Measurements from ENCODE around the gene NDUFS1.
"Not testable (repeated sequence)": the region's sequence is repeated elsewhere in the genome, so short reads cannot be mapped to it uniquely, and the experiment has no call there.

The NDUFS1 gene

GRCh38 chr2:206159346-206160124 is at the start of gene NDUFS1, which contains the start of gene EEF1B2:
TSS of gene NDUFS1 (minus strand) at chr2:206159444. CDS start at chr2:206153678, 5,766 bp downstream.
TSS of gene EEF1B2 (plus strand) at chr2:206159895. CDS start at chr2:206159980, 85 bp downstream.
- Histone ChIP-seq H3K9ac (ENCODE audit: low read length) (peak within 1 kb of the TSS; percentile 94), H3K27ac (ENCODE audit: low read depth, low read length) (peak within 1 kb of the TSS; percentile 83), H3K36me3 (ENCODE audit: control insufficient read depth, insufficient read depth, low read length) (peaks cover 39% of the 10 kb centered on the region), H3K9me3 (ENCODE audit: control insufficient read depth, insufficient read depth, low read depth, low read length) (no peaks in the 10 kb centered on the region), H3K27me3 (ENCODE audit: control insufficient read depth, insufficient read depth, low read length) (no peaks in the 10 kb centered on the region), H3K4me1 (ENCODE audit: control insufficient read depth, insufficient read depth, low read length) (peaks cover 8% of the 10 kb centered on the region), H3K4me3 (ENCODE audit: low read depth, low read length) (peak within 1 kb of the TSS; percentile 91)

GRCh38 chr2:206208900-206209299 is 49.7 kb upstream of the NDUFS1 start:
- no peaks in the 10 kb centered on the region for H3K9me3 ChIP-seq (ENCODE audit: control insufficient read depth, insufficient read depth, low read depth, low read length)
- no peaks in the 10 kb centered on the region for H3K36me3 ChIP-seq (ENCODE audit: control insufficient read depth, insufficient read depth, low read length)
- H3K27me3 ChIP-seq (ENCODE audit: control insufficient read depth, insufficient read depth, low read length) = no peaks in the 10 kb centered on the region
- peaks cover 27% of the 10 kb centered on the region for H3K4me1 ChIP-seq (ENCODE audit: control insufficient read depth, insufficient read depth, low read length)
- H3K27ac ChIP-seq (ENCODE audit: low read depth, low read length) = no peak overlapping the region
- no peak overlapping the region for H3K4me3 ChIP-seq (ENCODE audit: low read depth, low read length)
- H3K9ac ChIP-seq (ENCODE audit: low read length) = no peak overlapping the region

DNA sequence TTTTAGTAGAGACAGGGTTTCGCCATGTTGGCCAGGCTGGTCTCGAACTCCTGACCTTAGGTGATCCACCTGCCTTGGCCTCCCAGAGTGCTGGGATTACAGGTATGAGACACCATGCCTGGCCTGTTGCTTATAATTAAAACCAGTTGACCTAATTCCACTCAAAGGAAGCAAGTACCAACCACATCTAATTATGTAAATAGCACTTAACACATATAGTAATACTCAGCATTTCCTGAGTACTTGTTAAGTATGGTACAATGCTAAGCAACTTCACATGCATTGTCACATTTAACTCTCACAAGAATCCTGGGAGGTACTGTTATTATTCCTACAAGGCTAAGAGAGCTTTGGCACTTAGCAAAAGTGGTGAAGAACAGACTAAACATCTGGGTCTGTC is 48.1 kb upstream of the NDUFS1 start:
- H3K9me3 ChIP-seq (ENCODE audit: control insufficient read depth, insufficient read depth, low read depth, low read length); H3K9ac ChIP-seq (ENCODE audit: low read length); H3K27ac ChIP-seq (ENCODE audit: low read depth, low read length); H3K27me3 ChIP-seq (ENCODE audit: control insufficient read depth, insufficient read depth, low read length); H3K4me3 ChIP-seq (ENCODE audit: low read depth, low read length); H3K36me3 ChIP-seq (ENCODE audit: control insufficient read depth, insufficient read depth, low read length): not testable (repeated sequence)
- H3K4me1 ChIP-seq (ENCODE audit: control insufficient read depth, insufficient read depth, low read length) = peaks cover 13% of the 10 kb centered on the region

DNA sequence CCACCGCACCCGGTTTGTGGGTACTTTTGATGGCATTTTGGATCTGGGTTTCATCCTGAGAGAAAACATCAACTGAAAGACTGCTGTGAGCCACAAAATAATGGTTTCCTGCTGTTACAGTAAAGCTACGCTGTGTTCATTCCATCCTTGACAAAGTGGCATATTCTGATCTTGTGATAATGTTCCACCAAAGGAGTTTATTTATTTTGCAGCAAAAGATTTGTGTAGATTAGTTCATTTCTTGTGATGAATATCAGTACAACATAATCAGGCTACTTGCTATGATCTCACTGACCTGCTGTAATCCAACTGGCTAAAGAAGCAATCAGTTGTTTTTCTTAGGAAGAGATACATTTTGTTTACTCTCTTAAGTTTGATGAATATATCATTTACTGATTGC is 45.5 kb upstream of the NDUFS1 start:
- H3K27me3 ChIP-seq (ENCODE audit: control insufficient read depth, insufficient read depth, low read length) = no peaks in the 10 kb centered on the region
- no peak overlapping the region for H3K27ac ChIP-seq (ENCODE audit: low read depth, low read length)
- H3K9ac ChIP-seq (ENCODE audit: low read length) = no peak overlapping the region
- H3K4me1 ChIP-seq (ENCODE audit: control insufficient read depth, insufficient read depth, low read length) = peaks cover 6% of the 10 kb centered on the region; the same call in 1 of the 2 replicates
- no peak overlapping the region for H3K4me3 ChIP-seq (ENCODE audit: low read depth, low read length)
- H3K36me3 ChIP-seq (ENCODE audit: control insufficient read depth, insufficient read depth, low read length) = no peaks in the 10 kb centered on the region
- no peaks in the 10 kb centered on the region for H3K9me3 ChIP-seq (ENCODE audit: control insufficient read depth, insufficient read depth, low read depth, low read length)

- no peaks in the 10 kb centered on the region for H3K27me3 ChIP-seq (ENCODE audit: control insufficient read depth, insufficient read depth, low read length)
Observed at GRCh38 chr2:206203331-206203730, 44.1 kb upstream of the NDUFS1 start.

GRCh38 chr2:206202446-206202845 is 43.2 kb upstream of the NDUFS1 start:
- Histone ChIP-seq H3K27ac (ENCODE audit: low read depth, low read length) (no peak overlapping the region), H3K4me3 (ENCODE audit: low read depth, low read length) (no peak overlapping the region), H3K27me3 (ENCODE audit: control insufficient read depth, insufficient read depth, low read length) (no peaks in the 10 kb centered on the region), H3K9me3 (ENCODE audit: control insufficient read depth, insufficient read depth, low read depth, low read length) (no peaks in the 10 kb centered on the region), H3K4me1 (ENCODE audit: control insufficient read depth, insufficient read depth, low read length) (peaks cover 6% of the 10 kb centered on the region; the same call in 1 of the 2 replicates), H3K36me3 (ENCODE audit: control insufficient read depth, insufficient read depth, low read length) (no peaks in the 10 kb centered on the region), H3K9ac (ENCODE audit: low read length) (no peak overlapping the region)

More at GRCh38 chr2:206203331-206203730, 44.1 kb upstream of the NDUFS1 start:
- Histone ChIP-seq H3K4me3 (ENCODE audit: low read depth, low read length) (no peak overlapping the region), H3K9ac (ENCODE audit: low read length) (no peak overlapping the region), H3K4me1 (ENCODE audit: control insufficient read depth, insufficient read depth, low read length) (peaks cover 6% of the 10 kb centered on the region; the same call in 1 of the 2 replicates), H3K9me3 (ENCODE audit: control insufficient read depth, insufficient read depth, low read depth, low read length) (no peaks in the 10 kb centered on the region), H3K36me3 (ENCODE audit: control insufficient read depth, insufficient read depth, low read length) (no peaks in the 10 kb centered on the region), H3K27ac (ENCODE audit: low read depth, low read length) (no peak overlapping the region)

- H3K27ac ChIP-seq (ENCODE audit: low read depth, low read length) = no peak overlapping the region
- no peaks in the 10 kb centered on the region for H3K27me3 ChIP-seq (ENCODE audit: control insufficient read depth, insufficient read depth, low read length)
- no peaks in the 10 kb centered on the region for H3K36me3 ChIP-seq (ENCODE audit: control insufficient read depth, insufficient read depth, low read length)
- no peak overlapping the region for H3K4me3 ChIP-seq (ENCODE audit: low read depth, low read length)
- H3K4me1 ChIP-seq (ENCODE audit: control insufficient read depth, insufficient read depth, low read length) = peaks cover 6% of the 10 kb centered on the region; the same call in 1 of the 2 replicates
- no peaks in the 10 kb centered on the region for H3K9me3 ChIP-seq (ENCODE audit: control insufficient read depth, insufficient read depth, low read depth, low read length)
- H3K9ac ChIP-seq (ENCODE audit: low read length) = no peak overlapping the region
Observed at GRCh38 chr2:206201075-206201848, 42.0 kb upstream of the NDUFS1 start.

GRCh38 chr2:206198677-206199076 is 39.4 kb upstream of the NDUFS1 start:
- Histone ChIP-seq H3K9ac (ENCODE audit: low read length) (no peak overlapping the region), H3K4me3 (ENCODE audit: low read depth, low read length) (no peak overlapping the region), H3K36me3 (ENCODE audit: control insufficient read depth, insufficient read depth, low read length) (no peaks in the 10 kb centered on the region), H3K9me3 (ENCODE audit: control insufficient read depth, insufficient read depth, low read depth, low read length) (no peaks in the 10 kb centered on the region), H3K27ac (ENCODE audit: low read depth, low read length) (no peak overlapping the region), H3K4me1 (ENCODE audit: control insufficient read depth, insufficient read depth, low read length) (peaks cover 6% of the 10 kb centered on the region; the same call in 1 of the 2 replicates), H3K27me3 (ENCODE audit: control insufficient read depth, insufficient read depth, low read length) (no peaks in the 10 kb centered on the region)

- H3K27me3 ChIP-seq (ENCODE audit: control insufficient read depth, insufficient read depth, low read length) = no peaks in the 10 kb centered on the region
- no peak overlapping the region for H3K4me3 ChIP-seq (ENCODE audit: low read depth, low read length)
- H3K36me3 ChIP-seq (ENCODE audit: control insufficient read depth, insufficient read depth, low read length) = no peaks in the 10 kb centered on the region
- H3K27ac ChIP-seq (ENCODE audit: low read depth, low read length) = no peak overlapping the region
- H3K4me1 ChIP-seq (ENCODE audit: control insufficient read depth, insufficient read depth, low read length) = no peaks in the 10 kb centered on the region
- H3K9me3 ChIP-seq (ENCODE audit: control insufficient read depth, insufficient read depth, low read depth, low read length) = no peaks in the 10 kb centered on the region
- no peak overlapping the region for H3K9ac ChIP-seq (ENCODE audit: low read length)
Observed at GRCh38 chr2:206193671-206194357, 34.6 kb upstream of the NDUFS1 start.

- no peaks in the 10 kb centered on the region for H3K27me3 ChIP-seq (ENCODE audit: control insufficient read depth, insufficient read depth, low read length)
- no peaks in the 10 kb centered on the region for H3K4me1 ChIP-seq (ENCODE audit: control insufficient read depth, insufficient read depth, low read length)
- no peaks in the 10 kb centered on the region for H3K9me3 ChIP-seq (ENCODE audit: control insufficient read depth, insufficient read depth, low read depth, low read length)
- no peak overlapping the region for H3K9ac ChIP-seq (ENCODE audit: low read length)
- H3K27ac ChIP-seq (ENCODE audit: low read depth, low read length) = no peak overlapping the region
- H3K36me3 ChIP-seq (ENCODE audit: control insufficient read depth, insufficient read depth, low read length) = no peaks in the 10 kb centered on the region
- H3K4me3 ChIP-seq (ENCODE audit: low read depth, low read length) = no peak overlapping the region
Observed at GRCh38 chr2:206192157-206192556, 32.9 kb upstream of the NDUFS1 start.

All from HUES6 (cell line).